Suprapubic skin (tissue), 4 donors: Measurements from ENCODE around the gene ZNF408.

ENCODE experiments used
- CTCF ChIP-seq, 2 donors: fragments of 200-600 bp in 1 of 2; fragments of 450-650 bp in 1 of 2; sonication (generic) in 1 of 2; IDR thresholded peaks; one replicate each; pipeline ENCODE4 v1.5.1; 2016 to 2019; ENCODE audit warnings: antibody characterized with exemption in 2 of 2, mild to moderate bottlenecking in 1 of 2, moderate library complexity in 1 of 2
- EP300 ChIP-seq: sonication (generic); formaldehyde crosslinking; IDR thresholded peaks from one replicate; pipeline ENCODE4 v1.6.1; 2017; ENCODE audit warnings: antibody characterized with exemption
- POLR2A ChIP-seq, 2 donors: fragments of 450-650 bp; IDR thresholded peaks; one replicate each; pipeline ENCODE4 v1.6.1; 2017; ENCODE audit warnings: antibody characterized with exemption in 2 of 2, mild to moderate bottlenecking in 2 of 2, moderate library complexity in 2 of 2
- POLR2AphosphoS5 ChIP-seq, 3 donors: sonication (generic); formaldehyde crosslinking; IDR thresholded peaks; one replicate each; pipeline ENCODE4 v1.6.1; 2017; ENCODE audit warnings: antibody characterized with exemption in 3 of 3

- TF ChIP-seq POLR2A (IDR thresholded peaks at IDR 0.05) = no peak
- no peak for TF ChIP-seq POLR2AphosphoS5 (IDR thresholded peaks at IDR 0.05)
- no peak for TF ChIP-seq CTCF (IDR thresholded peaks at IDR 0.05)
- no peak for TF ChIP-seq EP300
Measured at GRCh38 chr11:46694607-46695006, 6.2 kb upstream of the ZNF408 start.
